Endodermal cell (in vitro differentiated cells): ENCODE data around the gene TNFRSF4. TPM values are rescaled to one million over a fixed set of nuclear protein-coding genes. Genes with fewer than 3 reads are reported as not detected.
A peak's percentile ranks its signal among the peaks of the same experiment; 100 is the strongest.

Experiments used
- DNase-seq: peaks from one replicate; pipeline ENCODE4 v3.0.0-alpha.2; 2017
- H3K27ac ChIP-seq: 2 replicates; pipeline ENCODE4 v1.5.1; 2013; ENCODE audit warnings: mild to moderate bottlenecking, low read depth, low read length, moderate library complexity
- H3K27me3 ChIP-seq: 2 replicates; pipeline ENCODE4 v1.6.1; 2013; ENCODE audit warnings: mild to moderate bottlenecking, low read length, moderate library complexity; ENCODE audit not compliant: insufficient read depth, control insufficient read depth, poor library complexity, severe bottlenecking
- H3K36me3 ChIP-seq: 2 replicates; pipeline ENCODE4 v1.7.0; 2013; ENCODE audit warnings: mild to moderate bottlenecking, low read length, moderate library complexity; ENCODE audit not compliant: control insufficient read depth, insufficient read depth
- H3K4me1 ChIP-seq: one replicate; pipeline ENCODE4 v1.7.0; 2013; ENCODE audit warnings: low read length; ENCODE audit not compliant: control insufficient read depth, insufficient read depth
- H3K4me3 ChIP-seq: 2 replicates; pipeline ENCODE4 v1.5.1; 2013; ENCODE audit warnings: mild to moderate bottlenecking, low read length, moderate library complexity
- H3K9ac ChIP-seq: 2 replicates; pipeline ENCODE4 v1.6.1; 2013; ENCODE audit warnings: mild to moderate bottlenecking, low read length, moderate library complexity; ENCODE audit not compliant: poor library complexity, severe bottlenecking; ENCODE audit errors: extremely low read depth
- H3K9me3 ChIP-seq: 2 replicates; pipeline ENCODE4 v1.6.1; 2013; ENCODE audit warnings: mild to moderate bottlenecking, low read length, moderate library complexity; ENCODE audit not compliant: control insufficient read depth
- H3K27ac Mint-ChIP-seq: 2 replicates; pipeline ENCODE4 v1.8.0; 2020; ENCODE audit warnings: mixed read lengths
- H3K27me3 Mint-ChIP-seq: 2 replicates; pipeline ENCODE4 v1.8.0; 2021; ENCODE audit warnings: mild to moderate bottlenecking, mixed read lengths; ENCODE audit not compliant: insufficient read depth
- H3K36me3 Mint-ChIP-seq: 2 replicates; pipeline ENCODE4 v1.8.0; 2020; ENCODE audit warnings: low read depth, mixed read lengths
- H3K4me1 Mint-ChIP-seq: 2 replicates; pipeline ENCODE4 v1.8.0; 2020; ENCODE audit warnings: mixed read lengths
- H3K4me3 Mint-ChIP-seq: 2 replicates; pipeline ENCODE4 v1.8.0; 2020; ENCODE audit warnings: mild to moderate bottlenecking, moderate library complexity, mixed read lengths
- H3K9me3 Mint-ChIP-seq: 2 replicates; pipeline ENCODE4 v1.8.0; 2020; ENCODE audit warnings: mild to moderate bottlenecking, mixed read lengths
- CTCF ChIP-seq: fragments of 200-600 bp; sonication (generic); conservative IDR thresholded peaks from 2 replicates; pipeline ENCODE4 v1.5.0; 2021; ENCODE audit warnings: antibody characterized with exemption, mild to moderate bottlenecking
- WGBS, 2 experiments: methylation state at CpG; one replicate each; pipeline versions ENCODE4 v1.1.5 to v1.1.7; 2013; ENCODE audit warnings: missing lambda C conversion rate in 2 of 2, mixed read lengths in 1 of 2; ENCODE audit not compliant: insufficient coverage in 1 of 2, insufficient read length in 1 of 2; 5-methylcytosine and 5-hydroxymethylcytosine counted together
- total RNA-seq, 2 donors: library from RNA; stranded (reverse); fragmentation: NEBNext Ultra II Directional in 1 of 2; extraction: Animal tissue kit (Norgen Biotek cat#: 25700) in 1 of 2; gene quantifications; 2 replicates in 1 of 2; 3 replicates in 1 of 2; pipeline ENCODE4 v1.2.1, GENCODE V29; 2021

Gene TNFRSF4
- total RNA-seq, 2 donors from 2014 or later, result 0.20 TPM; not detected in 1

- H3K4me3 ChIP-seq, result peak within 1 kb of the TSS; percentile 35
These were observed 7.5 kb downstream of the TNFRSF4 start, which contains the start of gene TNFRSF18 for GRCh38 chr1:1206376-1206965. TSS of gene TNFRSF18 (minus strand) at chr1:1206592. CDS start at chr1:1206571, 21 bp downstream.

GRCh38 chr1:1205769-1206375 lies 8.1 kb downstream of the TNFRSF4 start:
- peaks cover 28% of the 10 kb centered on the region for H3K27me3 ChIP-seq

More at GRCh38 chr1:1206376-1206965, 7.5 kb downstream of the TNFRSF4 start, which contains the start of gene TNFRSF18:
- H3K9me3 Mint-ChIP-seq, result no peaks in the 10 kb centered on the region
- H3K9ac ChIP-seq, result no peak within 1 kb of the TSS
- no peak for TF ChIP-seq CTCF
- H3K27me3 ChIP-seq, result peaks cover 28% of the 10 kb centered on the region
- H3K27me3 Mint-ChIP-seq, result peaks cover 1% of the 10 kb centered on the region
- H3K4me3 Mint-ChIP-seq, result peak within 1 kb of the TSS; percentile 26
- H3K36me3 ChIP-seq, result no peaks in the 10 kb centered on the region
- no peaks in the 10 kb centered on the region for H3K4me1 Mint-ChIP-seq
- H3K27ac Mint-ChIP-seq, result no peak within 1 kb of the TSS
- DNase-seq, result peak; percentile 89
- WGBS, 2 experiments, result 13 to 16% methylated on average over 13 to 49 of the region's 49 CpGs
- no peak within 1 kb of the TSS for H3K27ac ChIP-seq
- H3K9me3 ChIP-seq, result no peaks in the 10 kb centered on the region
- H3K36me3 Mint-ChIP-seq, result no peaks in the 10 kb centered on the region
- no peaks in the 10 kb centered on the region for H3K4me1 ChIP-seq

More at GRCh38 chr1:1205769-1206375, 8.1 kb downstream of the TNFRSF4 start:
- H3K9ac ChIP-seq, result no peak overlapping the region
- Mint-ChIP-seq H3K36me3 (no peaks in the 10 kb centered on the region), H3K4me3 (peak overlapping the region; percentile 26), H3K9me3 (no peaks in the 10 kb centered on the region), H3K27me3 (peaks cover 1% of the 10 kb centered on the region), H3K27ac (no peak overlapping the region), H3K4me1 (no peaks in the 10 kb centered on the region)
- H3K4me3 ChIP-seq, result peak overlapping the region; percentile 35
- H3K4me1 ChIP-seq, result no peaks in the 10 kb centered on the region
- no peaks in the 10 kb centered on the region for H3K9me3 ChIP-seq
- H3K27ac ChIP-seq, result no peak overlapping the region
- TF ChIP-seq CTCF, result no peak
- no peaks in the 10 kb centered on the region for H3K36me3 ChIP-seq
- no peak for DNase-seq
- 43 to 44% methylated on average over 19 to 31 of the region's 31 CpGs for WGBS, 2 experiments
